Nephron progenitor cell (in vitro differentiated cells): Measurements from ENCODE around the gene GABPB1.

Experiments used
- DNase-seq: peaks from one replicate; pipeline ENCODE4 v3.0.0; 2021
- H3K27ac Mint-ChIP-seq: 2 replicates; pipeline ENCODE4 v1.8.0; 2021; ENCODE audit warnings: mild to moderate bottlenecking, moderate library complexity, mixed read lengths
- H3K27me3 Mint-ChIP-seq: 2 replicates; pipeline ENCODE4 v1.8.0; 2021; ENCODE audit warnings: mild to moderate bottlenecking, low read depth, mixed read lengths; ENCODE audit not compliant: poor library complexity
- H3K36me3 Mint-ChIP-seq: 2 replicates; pipeline ENCODE4 v1.8.0; 2021; ENCODE audit warnings: low read depth, mixed read lengths
- H3K4me1 Mint-ChIP-seq: 2 replicates; pipeline ENCODE4 v1.8.0; 2021; ENCODE audit warnings: mixed read lengths
- H3K4me3 Mint-ChIP-seq: 2 replicates; pipeline ENCODE4 v1.8.0; 2021; ENCODE audit warnings: mild to moderate bottlenecking, moderate library complexity, mixed read lengths
- H3K9me3 Mint-ChIP-seq: 2 replicates; pipeline ENCODE4 v1.8.0; 2021; ENCODE audit warnings: mild to moderate bottlenecking, moderate library complexity, mixed read lengths
- CTCF ChIP-seq: fragments of 200-600 bp; sonication (generic); IDR thresholded peaks from 2 replicates; pipeline ENCODE4 v1.5.0; 2021; ENCODE audit warnings: antibody characterized with exemption

The GABPB1 gene

GRCh38 chr15:50265620-50266019, 89.4 kb downstream of the GABPB1 start, which contains the start of gene HDC:
HDC (minus strand) TSS chr15:50265726; CDS start chr15:50265623, 103 bp downstream.
- no peak for TF ChIP-seq CTCF
- no peak within 1 kb of the TSS for H3K4me3 Mint-ChIP-seq
- H3K9me3 Mint-ChIP-seq: no peaks in the 10 kb centered on the region
- H3K4me1 Mint-ChIP-seq: peaks cover 5% of the 10 kb centered on the region
- H3K27me3 Mint-ChIP-seq: peaks cover 7% of the 10 kb centered on the region
- H3K27ac Mint-ChIP-seq: no peak within 1 kb of the TSS
- no peaks in the 10 kb centered on the region for H3K36me3 Mint-ChIP-seq
- DNase-seq: no peak

- H3K27ac Mint-ChIP-seq: no peak overlapping the region
- DNase-seq: no peak
Measured at GRCh38 chr15:50262533-50262932, 92.5 kb downstream of the GABPB1 start.

GRCh38 chr15:50261981-50262380, 93.0 kb downstream of the GABPB1 start:
- Mint-ChIP-seq H3K36me3 (no peaks in the 10 kb centered on the region), H3K27ac (no peak overlapping the region), H3K4me1 (peaks cover 5% of the 10 kb centered on the region), H3K9me3 (no peaks in the 10 kb centered on the region), H3K27me3 (peaks cover 11% of the 10 kb centered on the region), H3K4me3 (no peak overlapping the region)
- TF ChIP-seq CTCF: no peak
- DNase-seq: no peak

More at GRCh38 chr15:50262533-50262932, 92.5 kb downstream of the GABPB1 start:
- no peak for TF ChIP-seq CTCF
- H3K27me3 Mint-ChIP-seq: peaks cover 7% of the 10 kb centered on the region
- no peaks in the 10 kb centered on the region for H3K9me3 Mint-ChIP-seq
- H3K4me3 Mint-ChIP-seq: no peak overlapping the region
- peaks cover 5% of the 10 kb centered on the region for H3K4me1 Mint-ChIP-seq
- no peaks in the 10 kb centered on the region for H3K36me3 Mint-ChIP-seq

GRCh38 chr15:50260969-50261496, 94.0 kb downstream of the GABPB1 start:
- Mint-ChIP-seq H3K4me3 (no peak overlapping the region), H3K9me3 (no peaks in the 10 kb centered on the region), H3K27me3 (peaks cover 8% of the 10 kb centered on the region), H3K27ac (no peak overlapping the region), H3K4me1 (peaks cover 5% of the 10 kb centered on the region), H3K36me3 (no peaks in the 10 kb centered on the region)
- DNase-seq: no peak
- no peak for TF ChIP-seq CTCF

- Mint-ChIP-seq H3K36me3 (no peaks in the 10 kb centered on the region), H3K27ac (no peak overlapping the region), H3K4me1 (no peaks in the 10 kb centered on the region), H3K27me3 (peaks cover 8% of the 10 kb centered on the region), H3K4me3 (no peak overlapping the region), H3K9me3 (no peaks in the 10 kb centered on the region)
- no peak for TF ChIP-seq CTCF
- DNase-seq: no peak
Measured at GRCh38 chr15:50259276-50259675, 95.7 kb downstream of the GABPB1 start.

- Mint-ChIP-seq H3K27ac (no peak overlapping the region), H3K4me3 (no peak overlapping the region), H3K4me1 (no peaks in the 10 kb centered on the region), H3K36me3 (no peaks in the 10 kb centered on the region), H3K9me3 (no peaks in the 10 kb centered on the region), H3K27me3 (peaks cover 5% of the 10 kb centered on the region)
- no peak for DNase-seq
- TF ChIP-seq CTCF: no peak
Measured at GRCh38 chr15:50257924-50258323, 97.1 kb downstream of the GABPB1 start.
